Breast epithelium (tissue), 3 donors: ENCODE data around the gene UBE4A.

Experiments used
- POLR2A ChIP-seq: fragments of 450-650 bp; IDR thresholded peaks from one replicate; pipeline ENCODE4 v1.6.1; 2016; ENCODE audit warnings: antibody characterized with exemption, mild to moderate bottlenecking, moderate library complexity
- POLR2AphosphoS5 ChIP-seq, 3 donors: sonication (generic); formaldehyde crosslinking; IDR thresholded peaks; one replicate each; pipeline ENCODE4 v1.6.1; 2017; ENCODE audit warnings: antibody characterized with exemption in 3 of 3
- TF ChIP-seq, protein P1 (sequence below), 3 donors: fragments of 450-650 bp; IDR thresholded peaks; one replicate each; pipeline ENCODE4 v1.5.1; 2016 to 2017; ENCODE audit warnings: antibody characterized with exemption in 3 of 3, mild to moderate bottlenecking in 3 of 3, moderate library complexity in 3 of 3

GRCh38 chr11:118436639-118437207 is 77.3 kb downstream of the UBE4A start:
- TF ChIP-seq POLR2A: no peak
- TF ChIP-seq, protein P1, sequence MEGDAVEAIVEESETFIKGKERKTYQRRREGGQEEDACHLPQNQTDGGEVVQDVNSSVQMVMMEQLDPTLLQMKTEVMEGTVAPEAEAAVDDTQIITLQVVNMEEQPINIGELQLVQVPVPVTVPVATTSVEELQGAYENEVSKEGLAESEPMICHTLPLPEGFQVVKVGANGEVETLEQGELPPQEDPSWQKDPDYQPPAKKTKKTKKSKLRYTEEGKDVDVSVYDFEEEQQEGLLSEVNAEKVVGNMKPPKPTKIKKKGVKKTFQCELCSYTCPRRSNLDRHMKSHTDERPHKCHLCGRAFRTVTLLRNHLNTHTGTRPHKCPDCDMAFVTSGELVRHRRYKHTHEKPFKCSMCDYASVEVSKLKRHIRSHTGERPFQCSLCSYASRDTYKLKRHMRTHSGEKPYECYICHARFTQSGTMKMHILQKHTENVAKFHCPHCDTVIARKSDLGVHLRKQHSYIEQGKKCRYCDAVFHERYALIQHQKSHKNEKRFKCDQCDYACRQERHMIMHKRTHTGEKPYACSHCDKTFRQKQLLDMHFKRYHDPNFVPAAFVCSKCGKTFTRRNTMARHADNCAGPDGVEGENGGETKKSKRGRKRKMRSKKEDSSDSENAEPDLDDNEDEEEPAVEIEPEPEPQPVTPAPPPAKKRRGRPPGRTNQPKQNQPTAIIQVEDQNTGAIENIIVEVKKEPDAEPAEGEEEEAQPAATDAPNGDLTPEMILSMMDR (IDR thresholded peaks at IDR 0.05): no peak
- no peak for TF ChIP-seq POLR2AphosphoS5 (IDR thresholded peaks at IDR 0.05)
